ENCODE measurements around the gene NSD1. TPM values are rescaled to one million over a fixed set of nuclear protein-coding genes. Genes with fewer than 3 reads are reported as not detected.
"Not testable (repeated sequence)": the region's sequence is repeated elsewhere in the genome, so short reads cannot be mapped to it uniquely, and the experiment has no call there.

The NSD1 gene
- total RNA-seq, 1 experiment from 2014 or later = 48.9 TPM

DNA sequence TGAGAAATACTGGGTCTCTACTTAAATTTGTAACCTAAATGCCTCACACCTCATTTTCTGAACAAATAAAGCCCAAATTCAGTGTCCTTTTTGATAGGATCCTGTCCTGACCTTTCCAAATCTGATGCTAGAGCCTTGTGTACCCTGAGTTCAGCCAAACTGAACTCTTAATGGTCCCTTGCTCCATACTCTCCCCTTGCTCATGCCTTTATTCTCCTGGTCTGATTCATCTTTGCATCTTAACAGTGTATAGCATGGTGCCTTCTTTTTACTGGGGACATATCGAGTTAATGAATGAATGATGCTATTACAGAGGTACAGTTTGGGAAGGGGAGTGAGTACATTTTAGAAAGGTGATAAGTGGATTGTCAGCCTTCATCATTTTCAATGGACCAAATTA is 9.2 kb downstream of the NSD1 start:
- ChIA-PET CTCF (no interaction called here), POLR2A (ENCODE audit: unreplicated experiment) (no interaction called here)
- peaks cover 7% of the 10 kb centered on the region; the same call in 1 of the 2 replicates for H4K20me1 ChIP-seq (ENCODE audit: low read length)
- no peak overlapping the region for H3K9ac ChIP-seq (ENCODE audit: low read length)
- peaks cover 6% of the 10 kb centered on the region; the same call in 1 of the 2 replicates for H3K4me1 ChIP-seq (ENCODE audit: insufficient read depth, low read length)
- H3F3A ChIP-seq (ENCODE audit: low read length, unreplicated experiment) = no peaks in the 10 kb centered on the region
- H3K36me3 ChIP-seq (ENCODE audit: low read depth, low read length) = peaks cover 24% of the 10 kb centered on the region
- no peak overlapping the region for H3K4me2 ChIP-seq (ENCODE audit: low read length)
- H3K27ac ChIP-seq (ENCODE audit: low read length) = no peak overlapping the region
- no peak for DNase-seq
- ATAC-seq = no peak
- no peak overlapping the region for H2AFZ ChIP-seq (ENCODE audit: low read length)
- H3K27me3 ChIP-seq (ENCODE audit: low read length) = no peaks in the 10 kb centered on the region
- TF ChIP-seq EZH2 (IDR thresholded peaks at IDR 0.05; ENCODE audit: low read length, unreplicated experiment) (no peak), EZH2phosphoT487 (IDR thresholded peaks at IDR 0.05; ENCODE audit: borderline replicate concordance, low read length) (no peak)
- TF ChIP-seq, protein P1, sequence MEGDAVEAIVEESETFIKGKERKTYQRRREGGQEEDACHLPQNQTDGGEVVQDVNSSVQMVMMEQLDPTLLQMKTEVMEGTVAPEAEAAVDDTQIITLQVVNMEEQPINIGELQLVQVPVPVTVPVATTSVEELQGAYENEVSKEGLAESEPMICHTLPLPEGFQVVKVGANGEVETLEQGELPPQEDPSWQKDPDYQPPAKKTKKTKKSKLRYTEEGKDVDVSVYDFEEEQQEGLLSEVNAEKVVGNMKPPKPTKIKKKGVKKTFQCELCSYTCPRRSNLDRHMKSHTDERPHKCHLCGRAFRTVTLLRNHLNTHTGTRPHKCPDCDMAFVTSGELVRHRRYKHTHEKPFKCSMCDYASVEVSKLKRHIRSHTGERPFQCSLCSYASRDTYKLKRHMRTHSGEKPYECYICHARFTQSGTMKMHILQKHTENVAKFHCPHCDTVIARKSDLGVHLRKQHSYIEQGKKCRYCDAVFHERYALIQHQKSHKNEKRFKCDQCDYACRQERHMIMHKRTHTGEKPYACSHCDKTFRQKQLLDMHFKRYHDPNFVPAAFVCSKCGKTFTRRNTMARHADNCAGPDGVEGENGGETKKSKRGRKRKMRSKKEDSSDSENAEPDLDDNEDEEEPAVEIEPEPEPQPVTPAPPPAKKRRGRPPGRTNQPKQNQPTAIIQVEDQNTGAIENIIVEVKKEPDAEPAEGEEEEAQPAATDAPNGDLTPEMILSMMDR (conservative IDR thresholded peaks at IDR 0.05; ENCODE audit: low read depth, low read length) = no peak
- intact Hi-C loops (cut with micrococcal nuclease) = loop anchor here (5.0 kb wide), 1 partner anchor 110 kb away; no protein-coding TSS in a partner anchor
- BruUV-seq (replicated peaks) = no TSS peak
- H3K4me3 ChIP-seq (ENCODE audit: low read length) = no peak overlapping the region
- peaks cover 89% of the 10 kb centered on the region for H3K79me2 ChIP-seq (ENCODE audit: low read length)
- H3K9me2 ChIP-seq (replicated peaks; ENCODE audit: low read length) = no peaks in the 10 kb centered on the region
- H3K9me3 ChIP-seq (ENCODE audit: low read length) = no peaks in the 10 kb centered on the region

DNA sequence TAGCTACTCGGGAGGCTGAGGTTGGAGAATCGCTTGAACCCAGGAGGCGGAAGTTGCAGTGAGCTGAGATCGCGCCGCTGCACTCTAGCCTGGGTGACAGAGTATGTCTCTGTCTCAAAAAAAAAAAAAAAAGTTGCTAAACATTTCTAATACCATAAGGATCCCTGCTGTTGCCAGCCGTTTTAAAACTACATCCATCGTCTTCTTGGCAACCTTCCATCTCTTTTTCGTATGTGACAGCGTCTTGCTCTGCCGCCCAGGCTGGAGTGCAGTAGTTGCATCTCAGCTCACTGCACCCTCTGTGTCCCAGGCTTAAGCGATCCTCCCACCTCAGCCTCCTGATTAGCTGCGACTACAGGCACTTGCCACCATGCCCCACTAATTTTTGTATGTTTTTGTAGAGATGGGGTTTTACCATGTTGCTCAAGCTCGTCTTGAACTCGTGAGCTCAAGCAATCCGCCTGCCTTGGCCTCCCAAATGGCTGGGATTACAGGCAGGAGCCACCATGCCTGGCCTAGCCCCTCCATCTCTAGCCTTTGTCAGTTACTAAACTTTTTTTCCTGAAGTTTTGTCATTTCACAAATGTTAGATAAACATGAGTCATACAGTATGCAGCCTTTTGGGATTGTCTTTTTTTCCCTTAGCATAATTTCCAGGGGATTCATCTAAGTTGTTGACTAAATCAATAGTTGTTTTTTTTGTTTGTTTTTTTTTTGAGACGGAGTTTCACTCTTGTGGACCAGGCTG is 13.5 kb downstream of the NSD1 start:
- Histone ChIP-seq H3K4me3 (ENCODE audit: low read length) (no peak overlapping the region), H3K27me3 (ENCODE audit: low read length) (no peaks in the 10 kb centered on the region), H3K4me1 (ENCODE audit: insufficient read depth, low read length) (peaks cover 6% of the 10 kb centered on the region; the same call in 1 of the 2 replicates), H3K36me3 (ENCODE audit: low read depth, low read length) (peaks cover 40% of the 10 kb centered on the region), H3K79me2 (ENCODE audit: low read length) (peaks cover 69% of the 10 kb centered on the region), H2AFZ (ENCODE audit: low read length) (no peak overlapping the region), H4K20me1 (ENCODE audit: low read length) (no peaks in the 10 kb centered on the region), H3K27ac (ENCODE audit: low read length) (no peak overlapping the region), H3F3A (ENCODE audit: low read length, unreplicated experiment) (no peaks in the 10 kb centered on the region), H3K4me2 (ENCODE audit: low read length) (no peak overlapping the region), H3K9me3 (ENCODE audit: low read length) (no peaks in the 10 kb centered on the region), H3K9me2 (replicated peaks; ENCODE audit: low read length) (no peaks in the 10 kb centered on the region), H3K9ac (ENCODE audit: low read length) (no peak overlapping the region)
- POLR2A ChIA-PET (ENCODE audit: unreplicated experiment) = no interaction called here
- TF ChIP-seq EZH2phosphoT487 (IDR thresholded peaks at IDR 0.05; ENCODE audit: borderline replicate concordance, low read length) (no peak), EZH2 (IDR thresholded peaks at IDR 0.05; ENCODE audit: low read length, unreplicated experiment) (no peak)
- TF ChIP-seq, protein P1 (conservative IDR thresholded peaks at IDR 0.05; ENCODE audit: low read depth, low read length) = no peak
- peak; percentile 75 for ATAC-seq
- DNase-seq = peak; percentile 44
- intact Hi-C loops (cut with micrococcal nuclease) = no loop called here
- BruUV-seq (replicated peaks) = no TSS peak
- CTCF ChIA-PET = no interaction called here

DNA sequence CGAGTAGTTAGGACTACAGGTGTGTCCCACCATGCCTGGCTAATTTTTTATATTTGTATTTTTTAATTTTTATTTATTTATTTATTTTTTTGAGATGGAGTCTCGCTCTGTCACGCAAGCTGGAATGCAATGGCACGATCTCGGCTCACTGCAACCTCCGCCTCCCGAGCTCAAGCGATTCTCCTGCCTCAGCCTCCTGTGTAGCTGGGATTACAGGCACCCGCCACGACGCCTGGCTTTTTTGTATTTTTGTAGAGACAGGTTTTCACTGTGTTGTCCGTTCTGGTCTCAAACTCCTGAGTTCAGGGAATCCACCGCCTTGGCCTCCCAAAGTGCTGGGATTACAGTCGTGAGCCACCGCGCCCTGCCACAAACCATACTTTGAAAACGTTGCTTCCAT is 16.5 kb downstream of the NSD1 start:
- ATAC-seq; intact Hi-C loops (cut with micrococcal nuclease); CTCF ChIA-PET; H3K9ac ChIP-seq (ENCODE audit: low read length); BruUV-seq (replicated peaks); DNase-seq; H4K20me1 ChIP-seq (ENCODE audit: low read length); H3F3A ChIP-seq (ENCODE audit: low read length, unreplicated experiment); POLR2A ChIA-PET (ENCODE audit: unreplicated experiment); H3K27ac ChIP-seq (ENCODE audit: low read length); H3K4me2 ChIP-seq (ENCODE audit: low read length); H3K9me2 ChIP-seq (replicated peaks; ENCODE audit: low read length); H2AFZ ChIP-seq (ENCODE audit: low read length); H3K27me3 ChIP-seq (ENCODE audit: low read length); H3K4me3 ChIP-seq (ENCODE audit: low read length); H3K9me3 ChIP-seq (ENCODE audit: low read length); H3K4me1 ChIP-seq (ENCODE audit: insufficient read depth, low read length): not testable (repeated sequence)
- H3K79me2 ChIP-seq (ENCODE audit: low read length) = peaks cover 60% of the 10 kb centered on the region
- H3K36me3 ChIP-seq (ENCODE audit: low read depth, low read length) = peaks cover 26% of the 10 kb centered on the region; the same call in 1 of the 2 replicates
